Endodermal cell (in vitro differentiated cells): ENCODE data around the gene MYOM1. TPM values are rescaled to one million over a fixed set of nuclear protein-coding genes. Genes with fewer than 3 reads are reported as not detected.

Experiments
- DNase-seq: peaks from one replicate; pipeline ENCODE4 v3.0.0-alpha.2; 2017
- H3K27ac ChIP-seq: 2 replicates; pipeline ENCODE4 v1.5.1; 2013; ENCODE audit warnings: mild to moderate bottlenecking, low read depth, low read length, moderate library complexity
- H3K27me3 ChIP-seq: 2 replicates; pipeline ENCODE4 v1.6.1; 2013; ENCODE audit warnings: mild to moderate bottlenecking, low read length, moderate library complexity; ENCODE audit not compliant: insufficient read depth, control insufficient read depth, poor library complexity, severe bottlenecking
- H3K36me3 ChIP-seq: 2 replicates; pipeline ENCODE4 v1.7.0; 2013; ENCODE audit warnings: mild to moderate bottlenecking, low read length, moderate library complexity; ENCODE audit not compliant: control insufficient read depth, insufficient read depth
- H3K4me1 ChIP-seq: one replicate; pipeline ENCODE4 v1.7.0; 2013; ENCODE audit warnings: low read length; ENCODE audit not compliant: control insufficient read depth, insufficient read depth
- H3K4me3 ChIP-seq: 2 replicates; pipeline ENCODE4 v1.5.1; 2013; ENCODE audit warnings: mild to moderate bottlenecking, low read length, moderate library complexity
- H3K9ac ChIP-seq: 2 replicates; pipeline ENCODE4 v1.6.1; 2013; ENCODE audit warnings: mild to moderate bottlenecking, low read length, moderate library complexity; ENCODE audit not compliant: poor library complexity, severe bottlenecking; ENCODE audit errors: extremely low read depth
- H3K9me3 ChIP-seq: 2 replicates; pipeline ENCODE4 v1.6.1; 2013; ENCODE audit warnings: mild to moderate bottlenecking, low read length, moderate library complexity; ENCODE audit not compliant: control insufficient read depth
- H3K27ac Mint-ChIP-seq: 2 replicates; pipeline ENCODE4 v1.8.0; 2020; ENCODE audit warnings: mixed read lengths
- H3K27me3 Mint-ChIP-seq: 2 replicates; pipeline ENCODE4 v1.8.0; 2021; ENCODE audit warnings: mild to moderate bottlenecking, mixed read lengths; ENCODE audit not compliant: insufficient read depth
- H3K36me3 Mint-ChIP-seq: 2 replicates; pipeline ENCODE4 v1.8.0; 2020; ENCODE audit warnings: low read depth, mixed read lengths
- H3K4me1 Mint-ChIP-seq: 2 replicates; pipeline ENCODE4 v1.8.0; 2020; ENCODE audit warnings: mixed read lengths
- H3K4me3 Mint-ChIP-seq: 2 replicates; pipeline ENCODE4 v1.8.0; 2020; ENCODE audit warnings: mild to moderate bottlenecking, moderate library complexity, mixed read lengths
- H3K9me3 Mint-ChIP-seq: 2 replicates; pipeline ENCODE4 v1.8.0; 2020; ENCODE audit warnings: mild to moderate bottlenecking, mixed read lengths
- CTCF ChIP-seq: fragments of 200-600 bp; sonication (generic); conservative IDR thresholded peaks from 2 replicates; pipeline ENCODE4 v1.5.0; 2021; ENCODE audit warnings: antibody characterized with exemption, mild to moderate bottlenecking
- WGBS, 2 experiments: methylation state at CpG; one replicate each; pipeline versions ENCODE4 v1.1.5 to v1.1.7; 2013; ENCODE audit warnings: missing lambda C conversion rate in 2 of 2, mixed read lengths in 1 of 2; ENCODE audit not compliant: insufficient coverage in 1 of 2, insufficient read length in 1 of 2; 5-methylcytosine and 5-hydroxymethylcytosine counted together
- total RNA-seq, 2 donors: library from RNA; stranded (reverse); fragmentation: NEBNext Ultra II Directional in 1 of 2; extraction: Animal tissue kit (Norgen Biotek cat#: 25700) in 1 of 2; gene quantifications; 2 replicates in 1 of 2; 3 replicates in 1 of 2; pipeline ENCODE4 v1.2.1, GENCODE V29; 2021

Gene MYOM1
- total RNA-seq, 2 donors from 2014 or later, result 0.49 to 0.88 TPM

- Histone ChIP-seq H3K9ac (no peak overlapping the region), H3K9me3 (no peaks in the 10 kb centered on the region), H3K27me3 (no peaks in the 10 kb centered on the region), H3K36me3 (no peaks in the 10 kb centered on the region), H3K4me1 (peaks cover 1% of the 10 kb centered on the region), H3K4me3 (no peak overlapping the region), H3K27ac (no peak overlapping the region)
- peaks cover 26% of the 10 kb centered on the region for H3K27me3 Mint-ChIP-seq
- H3K4me3 Mint-ChIP-seq, result no peak overlapping the region
- no peak overlapping the region for H3K27ac Mint-ChIP-seq
- 80 to 84% methylated on average over 5 to 8 of the region's 8 CpGs for WGBS, 2 experiments
- peaks cover 18% of the 10 kb centered on the region for H3K4me1 Mint-ChIP-seq
- no peak for DNase-seq
- H3K36me3 Mint-ChIP-seq, result no peaks in the 10 kb centered on the region
- TF ChIP-seq CTCF, result no peak
- H3K9me3 Mint-ChIP-seq, result no peaks in the 10 kb centered on the region
These were observed 105.7 kb downstream of the MYOM1 start for GRCh38 chr18:3114026-3114425.

GRCh38 chr18:3111523-3112240 lies 108.1 kb downstream of the MYOM1 start:
- Histone ChIP-seq H3K9me3 (no peaks in the 10 kb centered on the region), H3K4me1 (no peaks in the 10 kb centered on the region), H3K27me3 (no peaks in the 10 kb centered on the region), H3K4me3 (no peak overlapping the region), H3K27ac (no peak overlapping the region), H3K9ac (no peak overlapping the region), H3K36me3 (no peaks in the 10 kb centered on the region)
- peaks cover 14% of the 10 kb centered on the region for H3K4me1 Mint-ChIP-seq
- 99 to 100% methylated on average over 2 to 4 of the region's 6 CpGs for WGBS, 2 experiments
- DNase-seq, result no peak
- no peak overlapping the region for H3K27ac Mint-ChIP-seq
- no peak overlapping the region for H3K4me3 Mint-ChIP-seq
- H3K9me3 Mint-ChIP-seq, result no peaks in the 10 kb centered on the region
- H3K36me3 Mint-ChIP-seq, result no peaks in the 10 kb centered on the region
- H3K27me3 Mint-ChIP-seq, result peaks cover 26% of the 10 kb centered on the region
- no peak for TF ChIP-seq CTCF

- H3K9me3 Mint-ChIP-seq, result no peaks in the 10 kb centered on the region
- H3K36me3 ChIP-seq, result no peaks in the 10 kb centered on the region
- no peaks in the 10 kb centered on the region for H3K36me3 Mint-ChIP-seq
- TF ChIP-seq CTCF, result no peak
- H3K27ac Mint-ChIP-seq, result no peak overlapping the region
- H3K4me3 ChIP-seq, result no peak overlapping the region
- no peaks in the 10 kb centered on the region for H3K9me3 ChIP-seq
- H3K27me3 Mint-ChIP-seq, result peaks cover 26% of the 10 kb centered on the region
- H3K27me3 ChIP-seq, result no peaks in the 10 kb centered on the region
- no peaks in the 10 kb centered on the region for H3K4me1 ChIP-seq
- no peak for DNase-seq
- no peak overlapping the region for H3K27ac ChIP-seq
- no peak overlapping the region for H3K9ac ChIP-seq
- 86% methylated on average over 6 of the region's 7 CpGs; no CpG with 5 or more reads in 1 of the 2 experiments for WGBS, 2 experiments
- H3K4me3 Mint-ChIP-seq, result no peak overlapping the region
- H3K4me1 Mint-ChIP-seq, result peaks cover 10% of the 10 kb centered on the region
These were observed 109.6 kb downstream of the MYOM1 start for GRCh38 chr18:3110034-3110752.
